ENCODE results near the gene OR10K2. TPM values are rescaled to one million over a fixed set of nuclear protein-coding genes. Genes with fewer than 3 reads are reported as not detected.
"Not testable (repeated sequence)": the region's sequence is repeated elsewhere in the genome, so short reads cannot be mapped to it uniquely, and the experiment has no call there.

Gene OR10K2, protein sequence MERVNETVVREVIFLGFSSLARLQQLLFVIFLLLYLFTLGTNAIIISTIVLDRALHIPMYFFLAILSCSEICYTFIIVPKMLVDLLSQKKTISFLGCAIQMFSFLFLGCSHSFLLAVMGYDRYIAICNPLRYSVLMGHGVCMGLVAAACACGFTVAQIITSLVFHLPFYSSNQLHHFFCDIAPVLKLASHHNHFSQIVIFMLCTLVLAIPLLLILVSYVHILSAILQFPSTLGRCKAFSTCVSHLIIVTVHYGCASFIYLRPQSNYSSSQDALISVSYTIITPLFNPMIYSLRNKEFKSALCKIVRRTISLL
- not detected in 2 replicates for total RNA-seq (2014; rRNA removed; shearing (Covaris generic); ENCODE audit: low replicate concordance)

DNA sequence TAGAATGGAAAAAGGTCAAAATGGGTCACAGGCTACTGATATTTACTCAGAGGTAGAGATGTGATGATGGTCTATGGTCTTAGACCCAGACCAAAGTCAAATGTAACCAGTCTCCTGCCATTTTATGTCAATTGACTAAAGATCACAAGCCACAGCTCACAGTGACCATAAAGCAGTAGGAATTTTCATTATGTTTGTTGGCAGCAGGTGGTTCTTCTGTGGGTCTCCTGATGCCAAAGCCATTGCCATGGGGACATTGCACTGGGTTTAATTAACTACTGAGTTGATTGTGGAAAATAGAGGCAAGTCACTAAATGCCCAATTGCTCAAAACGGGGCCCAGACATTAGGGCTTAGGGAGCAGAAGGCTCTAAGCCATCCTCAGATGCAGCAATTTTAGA lies at the start of gene OR10K2:
Gene OR10K2 (minus strand): TSS at position 101 of the 400 bp plus-strand sequence. CDS start 5,371 bp downstream, outside the sequence.
- no peak for DNase-seq (ENCODE audit: low read depth)
- in situ Hi-C loops (cut with HindIII; ENCODE audit: low pct_unique_long_range_greater_than_20kb, low sequenced_read_pairs) = no loop called here

DNA sequence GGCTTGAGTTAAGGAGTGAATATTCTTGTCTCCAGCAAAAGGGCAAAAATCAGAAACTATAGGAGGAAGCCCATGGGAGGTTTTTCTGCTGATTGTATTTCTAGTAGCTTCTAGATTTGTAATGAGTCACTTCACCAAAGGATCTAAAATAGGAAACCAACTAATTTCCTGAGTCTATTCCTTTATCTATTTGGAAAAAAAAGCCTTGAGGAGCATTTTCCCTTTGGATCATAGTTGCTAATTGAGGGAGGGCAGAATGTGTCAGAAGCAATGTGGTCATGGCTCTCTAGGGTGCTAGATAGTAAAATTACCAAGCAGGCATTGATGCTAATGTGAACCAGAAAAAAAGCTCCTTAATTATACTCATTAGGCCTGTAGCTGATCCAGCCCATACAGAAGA lies 45.9 kb upstream of the OR10K2 start, which contains the start of gene OR10R2:
Gene OR10R2 (plus strand): TSS at position 301 of the 400 bp plus-strand sequence. CDS start 106 bp downstream, outside the sequence.
- no peak for DNase-seq (ENCODE audit: low read depth)
- in situ Hi-C loops (cut with HindIII; ENCODE audit: low pct_unique_long_range_greater_than_20kb, low sequenced_read_pairs) = no loop called here

DNA sequence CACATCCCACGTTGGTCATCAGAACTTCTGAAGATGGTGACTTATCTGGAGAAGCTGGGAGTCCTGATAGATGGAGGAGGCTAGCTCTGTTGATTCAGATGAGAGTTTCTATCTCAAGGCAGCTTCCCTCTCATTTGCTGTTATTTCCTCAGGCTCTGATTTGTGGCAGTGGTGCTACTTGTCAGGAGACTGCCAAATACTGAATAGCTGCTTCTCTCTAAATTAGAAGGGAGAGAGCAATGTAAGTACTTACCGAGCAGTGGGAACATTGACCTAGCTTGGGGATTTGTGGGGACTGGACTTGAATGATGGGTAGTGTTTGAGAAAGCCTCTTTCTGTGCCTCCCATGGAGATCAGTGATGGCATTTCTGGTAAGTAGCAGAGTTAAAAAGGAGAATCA lies 35.5 kb upstream of the OR10K2 start, which contains the start of gene OR10K1:
Gene OR10K1 (plus strand): TSS at position 301 of the 400 bp plus-strand sequence. CDS start 3,728 bp downstream, outside the sequence.
- in situ Hi-C loops (cut with HindIII; ENCODE audit: low pct_unique_long_range_greater_than_20kb, low sequenced_read_pairs) = no loop called here
- DNase-seq (ENCODE audit: low read depth) = no peak

DNA sequence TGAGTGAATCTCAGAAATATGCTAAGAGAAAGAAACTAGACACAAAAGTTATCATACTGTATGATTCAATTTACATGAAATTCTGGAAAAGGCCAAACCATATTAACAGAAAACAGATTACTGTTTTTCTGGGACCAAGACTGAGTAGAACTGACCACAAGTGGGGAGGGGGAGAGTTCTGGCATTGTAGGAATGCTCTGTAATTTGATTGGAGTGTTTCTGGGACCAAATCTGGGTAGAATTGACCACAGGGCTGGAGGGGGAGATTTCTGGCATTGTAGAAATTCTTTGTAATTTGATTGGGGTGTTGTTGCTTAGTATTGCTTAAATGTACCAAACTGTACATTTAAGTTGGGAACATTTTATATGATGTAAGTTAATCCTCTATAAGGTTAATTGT lies 32.2 kb upstream of the OR10K2 start:
- in situ Hi-C loops (cut with HindIII; ENCODE audit: low pct_unique_long_range_greater_than_20kb, low sequenced_read_pairs) = no loop called here
- DNase-seq (ENCODE audit: low read depth) = no peak

DNA sequence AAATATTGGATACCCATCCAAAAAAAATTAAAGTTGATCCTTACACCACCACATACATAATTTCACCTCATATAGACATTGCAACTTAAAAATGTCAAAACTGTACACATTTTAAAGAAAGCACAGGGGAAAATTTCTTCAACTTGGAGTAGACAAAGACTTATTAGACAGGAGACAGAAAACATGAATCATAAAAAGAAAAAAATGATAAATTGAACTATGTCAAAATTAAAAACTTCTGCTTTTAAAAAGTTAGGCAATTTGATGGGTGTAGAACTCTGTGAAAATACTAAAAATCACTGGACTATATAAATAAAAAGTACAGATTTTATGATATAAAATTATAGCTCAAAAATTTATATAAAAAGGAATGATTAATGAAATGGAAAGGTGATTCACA lies 31.2 kb upstream of the OR10K2 start:
- in situ Hi-C loops (cut with HindIII; ENCODE audit: low pct_unique_long_range_greater_than_20kb, low sequenced_read_pairs) = no loop called here
- no peak for DNase-seq (ENCODE audit: low read depth)

DNA sequence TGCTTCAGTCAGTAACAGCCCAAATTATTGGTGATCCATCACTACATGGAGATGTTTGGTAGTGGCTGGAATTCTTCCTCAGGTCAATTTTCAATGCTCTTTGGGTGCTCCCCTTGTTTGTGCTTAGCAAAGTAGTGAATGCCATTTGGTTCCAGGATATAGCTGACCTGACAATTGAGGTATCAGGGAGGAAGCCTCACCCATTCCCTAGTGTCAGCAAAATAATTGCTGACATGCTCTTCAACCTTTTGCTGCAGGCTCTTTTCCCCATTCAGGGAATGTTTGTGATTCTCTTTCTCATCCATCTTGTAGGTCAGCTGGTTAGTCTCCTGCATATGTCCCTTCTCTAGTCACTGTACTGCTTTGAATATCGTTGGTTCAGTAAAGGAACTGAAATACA lies 28.5 kb upstream of the OR10K2 start:
- DNase-seq (ENCODE audit: low read depth) = no peak
- in situ Hi-C loops (cut with HindIII; ENCODE audit: low pct_unique_long_range_greater_than_20kb, low sequenced_read_pairs) = no loop called here

DNA sequence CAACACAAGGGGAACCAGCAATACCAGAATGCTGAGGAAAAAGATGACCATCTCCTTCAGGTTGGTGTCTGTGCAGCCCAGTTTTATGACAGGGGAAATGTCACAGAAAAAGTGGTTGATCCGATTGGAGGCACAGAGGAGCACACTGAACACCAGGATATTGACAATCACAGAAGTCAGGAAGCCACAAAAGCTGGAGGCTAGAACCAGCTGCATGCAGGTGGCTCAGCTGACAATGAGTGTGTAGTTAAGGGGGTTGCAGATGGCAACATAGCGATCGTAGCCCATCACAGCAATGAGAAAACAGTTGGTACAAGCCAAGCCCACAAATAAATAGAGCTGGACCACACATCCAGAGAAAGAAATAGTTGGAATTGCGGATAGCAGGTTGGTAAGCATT lies 19.3 kb upstream of the OR10K2 start:
- in situ Hi-C loops (cut with HindIII; ENCODE audit: low pct_unique_long_range_greater_than_20kb, low sequenced_read_pairs) = no loop called here
- no peak for DNase-seq (ENCODE audit: low read depth)

DNA sequence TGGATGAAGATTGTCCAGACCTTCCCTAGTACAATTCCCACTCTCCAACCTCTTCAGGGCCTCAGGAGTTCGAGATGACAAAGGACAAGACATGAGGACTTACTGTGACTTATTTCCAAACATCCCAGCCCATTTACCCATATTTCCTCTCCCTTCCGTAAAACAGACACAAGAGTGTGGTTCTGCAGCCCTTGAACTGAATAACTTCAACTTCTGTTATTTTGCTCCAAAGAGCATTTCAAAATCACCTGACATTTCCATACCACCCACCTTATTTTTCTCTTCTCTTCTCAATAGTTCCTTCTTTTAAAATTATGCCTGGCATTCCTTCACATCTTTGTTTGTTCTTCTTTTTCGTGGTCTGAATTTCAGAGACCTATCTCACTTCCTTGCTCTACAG lies 8.7 kb upstream of the OR10K2 start:
- no peak for DNase-seq (ENCODE audit: low read depth)
- in situ Hi-C loops (cut with HindIII; ENCODE audit: low pct_unique_long_range_greater_than_20kb, low sequenced_read_pairs) = no loop called here

DNA sequence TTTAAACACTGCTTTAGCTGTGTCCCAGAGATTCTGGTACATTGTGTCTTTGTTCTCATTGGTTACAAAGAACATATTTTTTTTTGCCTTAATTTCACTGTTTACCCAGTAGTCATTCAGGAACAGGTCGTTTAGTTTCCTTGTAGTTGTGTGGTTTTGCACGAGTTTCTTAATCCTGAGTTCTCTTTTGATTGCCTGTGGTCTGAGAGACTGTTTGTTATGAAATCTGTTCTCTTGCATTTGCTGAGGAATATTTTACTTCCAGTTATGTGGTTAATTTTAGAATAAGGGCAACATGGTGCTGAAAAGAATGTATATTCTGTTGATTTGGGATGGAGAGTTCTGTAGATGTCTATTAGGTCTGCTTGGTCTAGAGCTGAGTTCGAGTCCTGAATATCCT lies 4.1 kb upstream of the OR10K2 start:
- DNase-seq (ENCODE audit: low read depth); in situ Hi-C loops (cut with HindIII; ENCODE audit: low pct_unique_long_range_greater_than_20kb, low sequenced_read_pairs): not testable (repeated sequence)

DNA sequence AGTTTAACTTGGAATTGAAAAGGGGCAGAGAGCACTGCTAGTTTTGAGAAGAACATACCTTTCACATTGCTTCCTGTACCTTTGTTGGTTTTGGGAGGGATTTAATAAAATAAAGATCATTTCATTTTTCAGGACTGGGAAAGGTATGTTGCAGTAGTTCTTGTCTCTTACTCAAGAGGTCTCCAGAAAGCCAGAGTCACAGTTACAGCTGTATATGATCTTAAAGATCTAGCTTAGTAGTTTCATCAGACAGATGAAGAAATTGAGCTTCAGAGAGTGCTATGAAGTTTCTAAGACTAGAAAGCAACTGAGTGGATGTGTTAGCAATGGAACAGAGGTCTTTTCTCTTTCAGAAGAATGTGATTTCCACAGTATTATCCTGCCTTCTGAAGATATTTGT lies 1.0 kb downstream of the OR10K2 start:
- DNase-seq (ENCODE audit: low read depth) = no peak
- in situ Hi-C loops (cut with HindIII; ENCODE audit: low pct_unique_long_range_greater_than_20kb, low sequenced_read_pairs) = no loop called here

DNA sequence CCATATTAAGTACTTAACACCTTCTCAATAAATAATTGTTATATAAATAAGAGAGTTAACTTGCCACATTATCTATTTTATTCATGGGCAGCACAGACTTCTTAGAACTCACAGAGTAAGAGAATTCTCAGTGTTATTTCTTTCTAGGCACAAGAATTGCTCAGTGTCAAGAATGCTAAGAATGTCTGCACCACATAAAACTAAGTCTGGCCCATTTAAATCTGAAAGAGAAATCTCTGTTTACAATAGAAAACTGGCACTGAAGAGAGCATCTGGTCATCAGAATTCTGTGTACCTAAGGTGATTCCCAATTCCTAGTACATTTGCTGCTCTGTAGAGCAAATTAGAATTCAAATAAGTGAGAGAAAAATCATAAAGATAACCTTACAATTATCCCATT lies 3.8 kb downstream of the OR10K2 start:
- in situ Hi-C loops (cut with HindIII; ENCODE audit: low pct_unique_long_range_greater_than_20kb, low sequenced_read_pairs) = no loop called here
- no peak for DNase-seq (ENCODE audit: low read depth)

DNA sequence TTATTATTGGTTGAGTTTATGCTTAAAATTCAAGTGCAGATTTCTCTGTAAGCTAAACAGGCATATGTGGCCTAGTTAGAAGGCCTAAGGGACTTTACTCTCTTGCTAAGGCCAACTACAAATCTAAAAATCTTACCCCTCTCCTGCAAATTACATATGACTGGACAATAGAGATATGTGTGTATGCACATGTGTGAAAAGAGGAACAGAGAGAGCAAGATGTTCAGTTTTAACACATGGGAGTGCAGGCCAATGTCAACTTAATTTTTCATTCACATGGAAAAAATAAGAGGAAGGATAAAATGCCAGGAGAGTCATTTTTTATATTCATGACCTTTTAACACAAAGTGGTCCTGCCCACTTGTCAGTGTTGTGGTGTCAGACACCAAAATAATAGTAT lies 8.5 kb downstream of the OR10K2 start:
- in situ Hi-C loops (cut with HindIII; ENCODE audit: low pct_unique_long_range_greater_than_20kb, low sequenced_read_pairs) = no loop called here
- DNase-seq (ENCODE audit: low read depth) = no peak

DNA sequence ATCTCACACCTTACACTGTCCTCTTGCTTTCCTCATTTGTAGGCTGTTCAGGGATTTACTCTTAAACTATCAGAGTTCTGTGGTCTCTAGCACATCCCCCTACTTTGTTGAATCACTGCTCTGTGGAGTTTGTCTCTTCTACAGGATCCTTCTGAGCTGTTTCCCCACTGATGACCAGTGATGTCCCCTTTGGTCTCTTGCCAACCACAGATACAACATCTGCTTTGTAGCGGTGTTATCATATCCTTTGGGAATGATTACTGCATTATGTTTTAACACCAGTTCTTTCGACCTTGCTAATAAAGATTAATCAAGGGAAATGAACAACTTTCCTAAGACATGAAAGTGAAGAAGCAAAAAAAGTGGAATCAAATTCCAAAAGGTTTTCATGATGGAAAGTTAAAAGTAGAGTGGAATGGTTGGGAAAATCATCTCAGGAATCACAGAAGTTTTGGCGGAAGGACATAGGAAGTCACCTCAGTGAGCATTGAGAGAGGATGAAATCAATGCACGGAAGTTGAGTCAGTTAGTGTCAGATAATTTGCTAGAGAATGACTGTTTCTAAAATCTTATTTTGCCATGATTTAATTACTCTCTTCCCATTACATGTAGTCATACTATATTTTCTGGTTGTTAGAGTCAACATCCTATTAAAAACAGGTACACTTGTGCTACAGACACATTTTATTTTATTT lies 11.2 kb downstream of the OR10K2 start:
- DNase-seq (ENCODE audit: low read depth) = no peak
- in situ Hi-C loops (cut with HindIII; ENCODE audit: low pct_unique_long_range_greater_than_20kb, low sequenced_read_pairs) = no loop called here

DNA sequence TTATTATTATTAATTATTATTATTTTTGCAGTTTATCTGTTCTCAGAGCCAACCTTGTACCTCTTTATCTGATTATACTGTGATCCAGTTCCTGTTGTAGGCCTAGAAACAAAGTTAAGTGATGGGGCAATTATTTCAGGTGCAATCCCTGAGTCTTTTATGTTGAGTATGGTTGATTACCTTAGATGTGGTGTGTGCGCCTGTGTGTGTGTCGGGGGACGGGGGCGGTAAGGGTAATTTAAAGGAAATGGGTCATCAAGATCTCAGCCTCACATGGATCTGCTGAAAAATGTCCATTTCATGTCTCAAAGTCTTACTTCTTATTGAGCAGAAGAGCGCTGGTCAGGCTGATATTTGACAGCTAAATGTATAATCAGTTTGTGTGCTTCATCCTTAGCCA lies 18.9 kb downstream of the OR10K2 start:
- in situ Hi-C loops (cut with HindIII; ENCODE audit: low pct_unique_long_range_greater_than_20kb, low sequenced_read_pairs) = no loop called here

DNA sequence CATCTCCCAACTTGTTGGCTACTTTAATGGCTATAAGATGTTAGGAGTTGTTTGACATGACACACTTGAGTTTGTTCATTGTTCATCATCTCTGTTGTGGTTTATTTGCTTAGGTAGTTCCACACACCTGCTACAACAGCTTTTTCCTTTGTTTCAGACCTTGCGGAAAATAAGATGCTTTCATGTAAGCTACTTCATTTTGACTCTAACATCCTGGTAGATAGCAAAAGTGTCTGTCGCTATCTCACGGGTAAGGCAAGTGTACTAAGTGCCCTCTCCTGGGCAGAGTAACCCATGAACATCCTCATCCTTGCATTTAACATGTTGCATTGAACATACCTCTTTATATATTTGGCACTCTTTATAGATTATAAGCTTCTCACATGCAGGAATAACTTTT lies 25.2 kb downstream of the OR10K2 start:
- DNase-seq (ENCODE audit: low read depth) = no peak
- in situ Hi-C loops (cut with HindIII; ENCODE audit: low pct_unique_long_range_greater_than_20kb, low sequenced_read_pairs) = no loop called here

More for the DNA sequence above, 18.9 kb downstream of the OR10K2 start:
- no peak for DNase-seq (ENCODE audit: low read depth)

DNA sequence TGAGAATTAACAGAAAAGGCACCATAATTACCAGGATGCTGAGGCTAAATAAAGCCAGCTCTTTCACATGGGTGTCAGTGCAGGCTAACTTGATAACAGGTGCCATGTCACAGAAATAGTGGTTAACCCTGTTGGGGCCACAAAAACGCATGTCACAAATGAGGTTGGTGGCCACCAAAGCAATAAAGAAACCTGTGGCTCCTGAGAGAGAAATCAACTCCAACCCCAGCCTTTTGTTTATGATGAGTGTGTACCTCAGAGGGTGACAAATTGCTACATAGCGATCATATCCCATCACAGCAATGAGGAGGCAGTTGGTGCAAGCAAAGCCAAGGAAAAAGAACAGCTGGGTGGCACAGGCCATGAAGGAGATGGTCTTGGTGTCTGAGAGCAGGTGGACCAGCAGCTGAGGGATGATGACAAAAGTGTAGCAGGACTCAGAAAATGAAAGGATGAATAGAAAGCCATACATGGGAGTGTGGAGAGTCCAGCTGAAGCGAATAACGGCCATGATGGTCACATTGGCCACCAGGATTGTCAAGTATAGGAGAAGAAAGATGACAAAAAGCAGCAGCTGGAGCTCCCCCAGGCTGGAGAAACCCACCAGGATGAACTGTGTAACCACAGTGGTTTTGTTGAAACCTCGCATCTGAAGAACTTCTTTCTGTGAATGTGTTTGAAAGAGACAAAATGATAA lies 27.1 kb downstream of the OR10K2 start, which contains the start of gene OR10T2:
Gene OR10T2 (minus strand): TSS at position 649 of the 697 bp plus-strand sequence. CDS start 0 bp downstream, at position 649.
- in situ Hi-C loops (cut with HindIII; ENCODE audit: low pct_unique_long_range_greater_than_20kb, low sequenced_read_pairs) = no loop called here
- no peak for DNase-seq (ENCODE audit: low read depth)

DNA sequence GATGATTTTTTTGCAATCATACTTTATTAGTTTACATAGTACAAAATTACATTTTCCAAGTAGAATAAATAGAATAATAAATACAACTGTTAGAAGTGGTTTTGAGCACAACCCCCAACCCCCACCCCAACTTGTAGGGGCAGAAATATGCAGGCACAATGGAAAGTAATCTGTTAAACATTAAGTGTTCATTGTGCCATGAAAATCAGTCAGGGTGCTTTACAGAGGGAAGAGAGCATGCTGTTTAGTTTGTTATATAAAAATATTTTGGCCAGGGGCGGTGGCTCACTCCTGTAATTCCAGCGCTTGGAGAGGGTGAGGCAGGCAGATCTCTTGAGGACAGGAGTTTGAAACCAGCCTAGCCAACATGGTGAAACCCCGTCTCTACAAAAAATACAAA lies 29.4 kb downstream of the OR10K2 start:
- DNase-seq (ENCODE audit: low read depth) = no peak
- in situ Hi-C loops (cut with HindIII; ENCODE audit: low pct_unique_long_range_greater_than_20kb, low sequenced_read_pairs) = no loop called here

DNA sequence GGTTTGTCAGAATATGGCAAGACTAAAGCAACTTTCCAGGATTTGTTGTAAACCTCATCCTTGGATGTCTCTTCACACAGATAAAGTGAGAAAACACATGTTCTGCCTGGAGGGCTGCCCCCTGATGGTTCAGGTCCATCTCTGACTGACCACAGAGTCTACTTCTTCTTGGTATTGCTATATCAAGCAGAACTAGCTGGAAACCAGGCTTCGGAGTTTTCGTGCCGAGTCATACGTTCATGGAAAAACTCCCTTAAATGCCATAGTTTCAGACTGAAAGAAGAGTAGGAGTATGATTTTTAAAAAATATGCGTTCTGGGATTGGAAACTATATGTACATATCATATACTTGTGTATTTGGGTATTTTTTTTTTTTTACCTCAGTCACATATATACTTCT lies 32.6 kb downstream of the OR10K2 start:
- in situ Hi-C loops (cut with HindIII; ENCODE audit: low pct_unique_long_range_greater_than_20kb, low sequenced_read_pairs) = no loop called here
- DNase-seq (ENCODE audit: low read depth) = no peak

DNA sequence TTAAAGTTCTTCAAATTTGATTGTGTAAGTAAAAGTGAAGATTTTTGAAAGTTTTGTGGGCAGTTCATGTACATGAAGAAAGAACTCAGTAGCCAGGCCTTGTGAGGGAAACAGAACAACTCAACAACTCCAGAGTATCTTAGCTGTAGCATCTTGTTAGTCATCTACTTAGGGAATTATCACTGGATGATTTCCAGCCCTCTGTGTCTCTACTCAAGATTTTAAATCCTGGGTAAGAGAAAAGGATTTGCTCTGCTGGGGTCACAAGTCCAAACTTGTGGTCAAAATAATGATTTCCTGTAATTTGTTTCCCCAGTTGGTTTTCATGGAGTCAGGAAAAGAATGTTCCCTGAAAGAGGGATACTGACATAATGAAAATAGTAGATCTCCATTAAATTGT lies 34.9 kb downstream of the OR10K2 start:
- in situ Hi-C loops (cut with HindIII; ENCODE audit: low pct_unique_long_range_greater_than_20kb, low sequenced_read_pairs) = no loop called here
- DNase-seq (ENCODE audit: low read depth) = no peak
